IPS-18c (cell line): Measurements from ENCODE around the gene AADACL3.
"Not testable (repeated sequence)": the region's sequence is repeated elsewhere in the genome, so short reads cannot be mapped to it uniquely, and the experiment has no call there.

ENCODE experiments used
- H3K4me3 ChIP-seq: 2 replicates; pipeline ENCODE4 v1.7.0; 2013; ENCODE audit warnings: low read depth, mild to moderate bottlenecking, low read length, moderate library complexity; ENCODE audit not compliant: insufficient read depth
- H3K9me3 ChIP-seq: one replicate; pipeline ENCODE4 v1.6.1; 2013; ENCODE audit warnings: mild to moderate bottlenecking, low read length, moderate library complexity; ENCODE audit not compliant: control insufficient read depth, insufficient read depth

AADACL3 gene

GRCh38 chr1:12709696-12710095, 6.2 kb upstream of the AADACL3 start:
- H3K9me3 ChIP-seq, result peaks cover 2% of the 10 kb centered on the region
- no peak overlapping the region for H3K4me3 ChIP-seq

DNA sequence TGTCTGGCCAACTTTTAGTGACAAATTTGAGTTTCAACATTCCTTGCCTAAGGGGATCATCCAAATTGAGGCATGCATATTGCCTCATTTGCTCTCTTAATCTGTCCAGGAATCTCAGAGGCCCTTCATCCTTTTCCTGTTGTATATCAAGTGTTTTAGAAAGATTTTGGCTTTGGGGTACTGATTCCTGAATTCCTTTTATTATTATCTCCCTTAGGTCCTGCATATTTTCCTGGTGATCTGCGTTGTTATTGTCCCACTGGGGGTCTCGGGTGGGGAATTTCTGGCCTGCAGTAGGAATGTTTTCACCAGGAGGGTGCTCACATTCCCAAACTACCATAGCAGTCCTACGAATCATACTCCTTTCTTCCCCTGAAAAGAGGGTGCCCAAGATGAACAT, 4.4 kb upstream of the AADACL3 start:
- Histone ChIP-seq H3K9me3 (peaks cover 2% of the 10 kb centered on the region), H3K4me3 (no peak overlapping the region)

DNA sequence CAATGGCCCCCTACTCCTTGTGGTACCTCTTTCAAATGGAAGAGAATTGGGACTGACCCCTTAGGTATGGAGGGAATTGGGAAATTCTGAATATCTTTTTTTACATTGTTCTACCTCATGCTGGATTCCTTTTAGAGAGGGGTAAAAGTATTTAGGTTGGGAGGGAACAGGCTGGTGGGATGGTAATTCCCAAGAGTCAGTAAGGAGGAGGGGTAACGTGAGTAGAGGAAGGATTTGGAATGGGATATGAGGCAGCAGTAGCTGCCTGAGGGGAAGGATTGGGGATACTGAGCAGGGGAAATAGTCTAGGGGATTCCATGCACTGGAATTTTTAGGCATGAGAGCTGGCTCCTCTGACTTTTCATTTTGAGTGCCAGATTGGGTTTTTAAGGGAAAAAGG, 3.8 kb upstream of the AADACL3 start:
- H3K9me3 ChIP-seq, result peaks cover 2% of the 10 kb centered on the region
- no peak overlapping the region for H3K4me3 ChIP-seq

DNA sequence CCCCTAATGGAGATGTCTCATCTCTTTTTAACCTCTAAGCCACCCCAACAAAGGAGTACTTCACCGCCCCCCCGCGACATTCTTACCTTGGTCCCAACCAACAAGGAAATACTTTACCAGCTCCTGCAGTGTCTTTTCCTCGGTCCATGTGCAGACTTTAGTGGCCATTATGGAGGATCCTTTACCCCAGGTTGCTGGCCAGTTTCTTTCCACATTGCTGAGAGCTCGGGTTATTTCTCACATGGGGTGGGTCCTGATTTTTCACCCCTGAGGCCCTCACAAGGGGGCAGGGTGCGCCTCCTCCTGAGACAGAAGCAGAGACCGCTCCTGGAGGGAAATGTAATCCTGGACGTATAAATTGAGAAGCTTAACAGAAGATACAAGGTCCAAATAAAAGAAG, 3.0 kb upstream of the AADACL3 start:
- Histone ChIP-seq H3K4me3 (no peak overlapping the region), H3K9me3 (peaks cover 2% of the 10 kb centered on the region)

- H3K9me3 ChIP-seq, H3K4me3 ChIP-seq: not testable (repeated sequence)
Measured at GRCh38 chr1:12713651-12714050, 2.3 kb upstream of the AADACL3 start.

DNA sequence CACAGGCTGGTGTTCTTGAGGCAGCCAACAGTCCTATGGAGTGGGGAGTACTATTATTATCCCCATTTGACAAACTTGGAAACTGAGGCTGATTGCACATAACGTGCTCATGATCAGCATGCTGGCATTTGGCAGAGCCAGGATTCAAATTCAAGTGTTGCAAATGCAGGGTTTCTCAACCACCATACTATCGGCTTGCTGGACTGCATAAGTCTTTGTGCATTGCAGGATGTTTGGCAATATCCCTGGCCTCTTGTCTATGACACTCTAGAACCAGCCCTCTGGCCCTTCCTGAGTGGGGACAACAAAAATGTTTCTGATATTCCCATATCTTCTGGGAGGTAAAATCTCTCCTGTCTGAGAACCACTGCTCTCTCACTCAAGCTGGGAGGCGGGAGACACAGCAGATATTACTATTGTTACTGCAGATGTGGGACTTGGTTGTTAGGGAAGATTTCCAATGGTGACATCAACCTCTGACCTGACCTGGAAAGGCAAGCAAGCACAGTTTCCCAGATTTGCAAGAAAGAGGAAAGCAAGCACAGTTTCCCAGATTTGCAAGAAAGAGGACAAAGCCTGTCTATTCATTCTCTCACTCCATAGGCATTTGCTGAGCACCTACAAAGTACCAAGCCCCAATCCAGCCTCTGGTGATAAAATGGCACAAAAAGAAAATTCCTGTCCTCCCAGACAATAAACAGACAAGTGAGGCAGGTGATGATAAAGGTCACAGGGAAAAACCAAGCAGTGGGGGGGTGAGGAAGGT, 1.0 kb upstream of the AADACL3 start:
- Histone ChIP-seq H3K9me3 (peaks cover 2% of the 10 kb centered on the region), H3K4me3 (no peak overlapping the region)

GRCh38 chr1:12717301-12717838, 1.5 kb downstream of the AADACL3 start:
- no peak overlapping the region for H3K4me3 ChIP-seq
- H3K9me3 ChIP-seq, result no peaks in the 10 kb centered on the region

- no peaks in the 10 kb centered on the region for H3K9me3 ChIP-seq
- no peak overlapping the region for H3K4me3 ChIP-seq
Measured at GRCh38 chr1:12722626-12723025, 6.7 kb downstream of the AADACL3 start.

DNA sequence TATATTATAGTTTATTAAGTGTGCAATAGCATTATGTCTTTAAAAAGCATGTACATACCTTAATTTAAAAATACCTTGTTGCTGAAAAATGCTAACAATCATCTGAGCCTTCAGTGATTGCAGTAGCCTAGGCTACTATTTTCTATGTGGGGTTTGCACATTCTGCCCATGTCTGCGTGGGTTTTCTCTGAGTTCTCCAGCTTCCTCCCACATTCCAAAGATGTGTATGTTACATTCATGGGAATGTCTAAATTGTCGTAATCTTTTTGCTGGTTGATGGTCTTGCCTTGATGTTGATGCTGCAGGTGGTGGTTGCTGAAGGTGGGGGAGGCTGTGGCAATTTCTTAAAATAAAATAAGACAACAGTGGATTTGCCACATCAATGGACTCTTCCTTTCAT, 12.5 kb downstream of the AADACL3 start:
- Histone ChIP-seq H3K4me3 (no peak overlapping the region), H3K9me3 (no peaks in the 10 kb centered on the region)

GRCh38 chr1:12730156-12730555, 14.2 kb downstream of the AADACL3 start:
- Histone ChIP-seq H3K4me3 (no peak overlapping the region), H3K9me3 (peaks cover 3% of the 10 kb centered on the region)

DNA sequence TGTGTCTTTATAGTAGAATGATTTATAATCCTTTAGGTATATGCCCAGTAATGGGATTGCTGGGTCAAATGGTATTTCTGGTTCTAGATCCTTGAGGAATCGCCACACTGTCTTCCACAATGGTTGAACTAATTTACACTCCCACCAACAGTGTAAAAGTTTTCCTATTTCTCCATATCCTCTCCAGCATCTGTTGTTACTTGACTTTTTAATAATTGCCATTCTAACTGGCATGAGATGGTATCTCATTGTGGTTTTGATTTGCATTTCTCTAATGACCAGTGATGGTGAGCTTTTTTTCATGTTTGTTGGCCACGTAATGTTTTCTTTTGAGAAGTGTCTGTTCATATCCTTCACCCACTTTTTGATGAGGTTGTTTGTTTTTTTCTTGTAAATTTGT, 15.2 kb downstream of the AADACL3 start:
- not testable (repeated sequence) for H3K9me3 ChIP-seq

GRCh38 chr1:12734651-12735050, 18.7 kb downstream of the AADACL3 start:
- Histone ChIP-seq H3K4me3 (no peak overlapping the region), H3K9me3 (peaks cover 3% of the 10 kb centered on the region)

More for the DNA sequence above, 15.2 kb downstream of the AADACL3 start:
- not testable (repeated sequence) for H3K4me3 ChIP-seq

- peaks cover 3% of the 10 kb centered on the region for H3K9me3 ChIP-seq
- no peak overlapping the region for H3K4me3 ChIP-seq
Measured at GRCh38 chr1:12738934-12739333, 23.0 kb downstream of the AADACL3 start.

GRCh38 chr1:12739613-12740012, 23.7 kb downstream of the AADACL3 start:
- Histone ChIP-seq H3K4me3 (no peak overlapping the region), H3K9me3 (peaks cover 3% of the 10 kb centered on the region)

- Histone ChIP-seq H3K9me3 (no peaks in the 10 kb centered on the region), H3K4me3 (no peak overlapping the region)
Measured at GRCh38 chr1:12741946-12742345, 26.0 kb downstream of the AADACL3 start.

DNA sequence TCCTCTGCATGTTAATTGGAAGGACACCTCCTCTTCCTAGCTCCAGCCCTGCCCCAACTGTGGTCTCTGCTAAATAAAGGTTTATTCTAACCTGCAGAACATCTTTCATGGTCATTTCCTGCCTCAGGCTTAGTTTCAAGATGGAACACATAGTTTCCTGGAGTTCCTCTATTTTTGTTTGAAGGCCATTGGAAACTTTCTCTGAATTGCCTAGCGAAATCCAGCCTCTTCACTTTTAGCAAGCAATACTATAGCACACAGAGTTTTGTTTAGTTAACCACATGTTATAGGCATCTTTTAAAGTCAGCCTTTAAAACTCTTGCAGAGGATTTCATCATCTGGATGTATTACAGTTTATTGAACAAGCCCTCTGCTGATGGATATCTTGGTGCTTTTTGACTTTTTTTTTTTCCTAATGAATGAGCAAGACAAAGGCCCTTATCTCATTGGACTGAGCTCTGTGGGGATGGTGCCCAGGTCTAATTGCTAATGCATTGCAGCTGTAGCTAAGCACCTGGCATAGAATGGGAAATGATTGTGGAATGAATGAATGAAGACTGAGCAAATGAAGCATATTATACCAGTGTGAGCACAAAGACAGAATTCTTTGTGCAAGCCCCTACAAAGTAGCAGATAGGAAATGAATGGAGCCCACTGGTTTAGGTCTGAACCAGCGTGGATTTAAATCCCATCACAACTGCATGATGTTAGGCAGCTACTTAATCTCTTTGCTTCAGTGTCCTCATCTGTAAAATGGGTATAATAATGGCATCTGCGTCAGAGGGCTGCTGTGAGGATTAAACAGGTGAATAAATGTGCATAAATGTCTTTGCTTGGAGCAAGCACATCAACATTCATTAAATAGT, 29.4 kb downstream of the AADACL3 start:
- Histone ChIP-seq H3K4me3 (no peak overlapping the region), H3K9me3 (no peaks in the 10 kb centered on the region)

DNA sequence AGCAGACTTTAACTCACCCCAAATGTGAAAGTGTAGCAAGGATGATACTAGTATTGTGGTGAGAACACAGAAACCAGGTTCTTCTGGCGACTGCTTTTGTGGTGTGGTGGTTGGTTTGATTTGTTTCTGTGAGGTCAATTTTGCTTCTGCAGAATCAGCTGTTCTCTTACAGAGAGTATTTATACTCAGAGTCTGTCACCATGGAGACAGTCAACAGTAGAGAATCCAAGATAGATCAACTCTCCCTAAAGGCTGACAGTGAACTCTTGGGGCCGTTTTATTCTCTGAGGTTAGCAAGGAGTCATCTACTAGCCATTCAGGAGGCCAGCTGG, 30.0 kb downstream of the AADACL3 start, which contains the start of gene CFAP107:
Gene CFAP107 (plus strand): TSS at position 209 of the 332 bp plus-strand sequence. CDS start 231 bp downstream, outside the sequence.
- Histone ChIP-seq H3K9me3 (no peaks in the 10 kb centered on the region), H3K4me3 (no peak within 1 kb of the TSS)

DNA sequence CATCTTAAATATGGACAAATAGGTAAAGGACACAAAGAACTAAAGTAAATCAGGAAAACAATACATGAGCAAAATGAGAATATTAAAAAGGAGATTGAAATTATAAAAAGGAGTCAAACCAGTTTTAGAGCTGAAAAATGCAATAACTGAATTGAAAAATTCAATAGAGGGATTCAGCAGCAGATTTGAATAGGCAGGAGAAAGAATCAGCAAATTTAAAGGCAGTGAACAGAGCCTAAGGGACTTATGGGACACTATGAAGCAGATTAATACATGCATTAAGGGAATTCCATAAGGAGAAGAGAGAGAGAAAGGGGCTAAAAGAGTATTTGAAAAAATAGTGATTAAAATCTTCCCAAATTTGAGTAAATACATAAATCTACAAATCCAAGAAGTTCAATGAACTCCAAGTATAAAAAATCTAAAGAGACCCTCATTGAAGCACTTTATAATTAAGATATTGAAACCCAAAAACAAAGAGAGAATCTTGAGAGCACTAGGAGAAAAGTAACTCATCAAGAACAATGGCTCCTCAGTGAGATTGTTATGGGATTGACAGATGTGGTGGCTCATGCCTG, 33.0 kb downstream of the AADACL3 start:
- H3K4me3 ChIP-seq, result no peak overlapping the region

More for the DNA sequence above, 33.0 kb downstream of the AADACL3 start:
- no peaks in the 10 kb centered on the region for H3K9me3 ChIP-seq
